HCT116 (cell line): ENCODE measurements around the gene GNG2. TPM values are rescaled to one million over a fixed set of nuclear protein-coding genes. Genes with fewer than 3 reads are reported as not detected.

Experiments
- ATAC-seq: fragments of 200-7000 bp; cut with Tn5 transposase; 2 replicates; pipeline ENCODE4 v1.9.1; 2020; ENCODE audit warnings: mild to moderate bottlenecking, moderate library complexity
- BruUV-seq: library from RNA; stranded (reverse); fragments of 400-500 nt; replicated peaks from 2 replicates; lab custom pipeline; 2021; lab: Mats Ljungman, UMichigan
- CTCF ChIA-PET: fragments of 300-600 bp; sonication (Branson Sonifier 250); formaldehyde crosslinking; loops from one replicate; lab custom pipeline; 2021; ENCODE audit warnings: antibody characterized with exemption; lab: Charles Lee
- POLR2A ChIA-PET: fragments of 300-600, 350-600 bp; sonication (Branson Sonifier 250); formaldehyde crosslinking; loops from one replicate; lab custom pipeline; 2021; ENCODE audit warnings: antibody characterized with exemption; lab: Charles Lee
- RAD21 ChIA-PET, 2 experiments: fragments of 300-600 bp; sonication (Branson Sonifier 250); formaldehyde crosslinking; loops; one replicate each; lab custom pipeline; 2023; ENCODE audit warnings: low total read pairs in 2 of 2; ENCODE audit not compliant: uncharacterized antibody in 2 of 2, unreplicated experiment in 2 of 2, low non-redundant PET in 1 of 2; lab: Charles Lee
- DNase-seq: peaks from one replicate; pipeline ENCODE4 v3.0.0-alpha.2; 2010; ENCODE audit warnings: low read depth, low spot score
- H2AFZ ChIP-seq: fragments of 200-600 bp; shearing (Covaris generic), sonication (generic); 2 replicates; pipeline ENCODE4 v1.6.1; 2017; ENCODE audit warnings: low read depth, mixed run types, mixed read lengths, antibody characterized with exemption, low read length; ENCODE audit not compliant: poor library complexity, severe bottlenecking
- H3K27ac ChIP-seq: 2 replicates; pipeline ENCODE4 v1.5.1; 2012; ENCODE audit warnings: low read depth, low read length
- H3K27me3 ChIP-seq: fragments of 200-600 bp; sonication (generic); 2 replicates; pipeline ENCODE4 v1.6.1; 2016; ENCODE audit warnings: mixed run types, low read length, mixed read lengths; ENCODE audit not compliant: insufficient read depth
- H3K36me3 ChIP-seq, 2 experiments: fragments of 200-500 bp in 1 of 2; fragments of 200-600 bp in 1 of 2; sonication (Bioruptor generic) in 1 of 2; sonication (generic) in 1 of 2; 2 replicates each; pipeline versions ENCODE4 v1.5.1 to v1.6.1; 2014 to 2016; ENCODE audit warnings: low read length in 2 of 2, inconsistent platforms in 1 of 2, mixed read lengths in 1 of 2, mixed run types in 1 of 2; ENCODE audit not compliant: insufficient read depth in 2 of 2, control insufficient read depth in 1 of 2
- H3K4me1 ChIP-seq, 2 experiments: fragments of 200-600 bp in 1 of 2; sonication (generic) in 1 of 2; 2 replicates each; pipeline versions ENCODE4 v1.5.1 to v1.6.1; 2012 to 2017; ENCODE audit warnings: low read length in 2 of 2, inconsistent platforms in 1 of 2, mild to moderate bottlenecking in 1 of 2, mixed read lengths in 1 of 2, mixed run types in 1 of 2, moderate library complexity in 1 of 2; ENCODE audit not compliant: insufficient read depth in 2 of 2, control insufficient read depth in 1 of 2
- H3K4me2 ChIP-seq: fragments of 200-600 bp; sonication (generic); 2 replicates; pipeline ENCODE4 v1.6.1; 2017; ENCODE audit warnings: mixed run types, low read length, mixed read lengths
- H3K4me3 ChIP-seq, 2 experiments: fragments of 200-600 bp in 1 of 2; sonication (generic) in 1 of 2; replicated peaks in 1 of 2; 2 replicates each; pipeline ENCODE4 v1.5.1; 2011 to 2016; ENCODE audit warnings: low read length in 2 of 2, control low read depth in 1 of 2, low read depth in 1 of 2, mild to moderate bottlenecking in 1 of 2, mixed read lengths in 1 of 2, mixed run types in 1 of 2
- H3K79me2 ChIP-seq: fragments of 200-600 bp; sonication (generic); 2 replicates; pipeline ENCODE4 v1.6.1; 2017; ENCODE audit warnings: mild to moderate bottlenecking, mixed run types, low read length, moderate library complexity, mixed read lengths; ENCODE audit not compliant: insufficient read depth
- H3K9ac ChIP-seq: fragments of 200-600 bp; sonication (generic); 2 replicates; pipeline ENCODE4 v1.6.1; 2016; ENCODE audit warnings: low read length, mixed read lengths
- H3K9me2 ChIP-seq: fragments of 200-600 bp; sonication (generic), shearing (Covaris generic); 2 replicates; pipeline ENCODE4 v1.6.1; 2017; ENCODE audit warnings: mixed run types, mild to moderate bottlenecking, moderate library complexity; ENCODE audit not compliant: insufficient read depth
- H3K9me3 ChIP-seq, 2 experiments: fragments of 200-500 bp in 1 of 2; fragments of 200-600 bp in 1 of 2; sonication (Bioruptor generic) in 1 of 2; sonication (generic) in 1 of 2; 2 replicates each; pipeline ENCODE4 v1.6.1; 2014 to 2017; ENCODE audit warnings: low read length in 2 of 2, mixed read lengths in 2 of 2, inconsistent platforms in 1 of 2, low read depth in 1 of 2, mild to moderate bottlenecking in 1 of 2, mixed run types in 1 of 2, moderate library complexity in 1 of 2; ENCODE audit not compliant: control insufficient read depth in 1 of 2, insufficient read depth in 1 of 2
- H4K20me1 ChIP-seq: fragments of 200-600 bp; sonication (generic), shearing (Covaris generic); 2 replicates; pipeline ENCODE4 v1.6.1; 2017; ENCODE audit warnings: mixed run types, mild to moderate bottlenecking, moderate library complexity; ENCODE audit not compliant: insufficient read depth
- FOSL1 ChIP-seq: IDR thresholded peaks from 2 replicates; pipeline ENCODE4 v1.6.1; 2012; ENCODE audit warnings: low read depth
- JUND ChIP-seq: IDR thresholded peaks from 2 replicates; pipeline ENCODE4 v1.6.1; 2012
- POLR2AphosphoS5 ChIP-seq: IDR thresholded peaks from 2 replicates; pipeline ENCODE4 v1.6.1; 2011; ENCODE audit warnings: mild to moderate bottlenecking, low read depth, low read length, moderate library complexity
- SIN3A ChIP-seq: IDR thresholded peaks from 2 replicates; pipeline ENCODE4 v1.6.1; 2012; ENCODE audit warnings: low read depth
- SP1 ChIP-seq: IDR thresholded peaks from 2 replicates; pipeline ENCODE4 v1.6.1; 2012; ENCODE audit warnings: low read depth
- TCF7L2 ChIP-seq: IDR thresholded peaks from 2 replicates; pipeline ENCODE4 v1.7.0; 2011; ENCODE audit warnings: borderline replicate concordance, inconsistent platforms; ENCODE audit not compliant: insufficient read depth, insufficient read length; ENCODE audit errors: extremely low read depth
- YY1 ChIP-seq: IDR thresholded peaks from 2 replicates; pipeline ENCODE4 v1.6.1; 2011; ENCODE audit warnings: low read length, low read depth, moderate library complexity, mild to moderate bottlenecking; ENCODE audit not compliant: insufficient replicate concordance; ENCODE audit errors: extremely low read depth
- intact Hi-C: fragments of 100-400 bp; cut with micrococcal nuclease; formaldehyde crosslinking; loops from 2 replicates; pipeline ENCODE4 v1.10.0; 2022
- total RNA-seq: library from RNA; stranded (reverse); gene quantifications from one replicate; pipeline ENCODE4 v1.2.1, GENCODE V29; 2021; ENCODE audit not compliant: unreplicated experiment
- TF ChIP-seq, protein P1 (sequence below), 3 experiments: fragments of 200-600 bp in 1 of 3; sonication (generic) in 1 of 3; IDR thresholded peaks in 2 of 3; conservative IDR thresholded peaks in 1 of 3; 2 replicates each; pipeline ENCODE4 v1.5.1; 2012 to 2017; ENCODE audit warnings: low read depth in 2 of 3, low read length in 2 of 3, antibody characterized with exemption in 1 of 3, borderline replicate concordance in 1 of 3, control low read depth in 1 of 3, mild to moderate bottlenecking in 1 of 3, mixed read lengths in 1 of 3, mixed run types in 1 of 3, moderate library complexity in 1 of 3; ENCODE audit not compliant: insufficient read depth in 1 of 3

Gene GNG2
- total RNA-seq, 1 experiment from 2014 or later: 0.74 TPM

- intact Hi-C loops: no loop called here
- CTCF ChIA-PET: no interaction called here
- TF ChIP-seq, protein P1, sequence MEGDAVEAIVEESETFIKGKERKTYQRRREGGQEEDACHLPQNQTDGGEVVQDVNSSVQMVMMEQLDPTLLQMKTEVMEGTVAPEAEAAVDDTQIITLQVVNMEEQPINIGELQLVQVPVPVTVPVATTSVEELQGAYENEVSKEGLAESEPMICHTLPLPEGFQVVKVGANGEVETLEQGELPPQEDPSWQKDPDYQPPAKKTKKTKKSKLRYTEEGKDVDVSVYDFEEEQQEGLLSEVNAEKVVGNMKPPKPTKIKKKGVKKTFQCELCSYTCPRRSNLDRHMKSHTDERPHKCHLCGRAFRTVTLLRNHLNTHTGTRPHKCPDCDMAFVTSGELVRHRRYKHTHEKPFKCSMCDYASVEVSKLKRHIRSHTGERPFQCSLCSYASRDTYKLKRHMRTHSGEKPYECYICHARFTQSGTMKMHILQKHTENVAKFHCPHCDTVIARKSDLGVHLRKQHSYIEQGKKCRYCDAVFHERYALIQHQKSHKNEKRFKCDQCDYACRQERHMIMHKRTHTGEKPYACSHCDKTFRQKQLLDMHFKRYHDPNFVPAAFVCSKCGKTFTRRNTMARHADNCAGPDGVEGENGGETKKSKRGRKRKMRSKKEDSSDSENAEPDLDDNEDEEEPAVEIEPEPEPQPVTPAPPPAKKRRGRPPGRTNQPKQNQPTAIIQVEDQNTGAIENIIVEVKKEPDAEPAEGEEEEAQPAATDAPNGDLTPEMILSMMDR (IDR thresholded peaks at IDR 0.05 in 2 of 3, conservative IDR thresholded peaks at IDR 0.05 in 1 of 3; ENCODE audit: borderline replicate concordance in 1 of 3, insufficient read depth in 1 of 3, low read depth in 2 of 3, low read length in 2 of 3): no peak
- TF ChIP-seq TCF7L2 (no peak), SIN3A (no peak), FOSL1 (no peak), SP1 (no peak), JUND (no peak)
- Histone ChIP-seq H3K27me3 (no peaks in the 10 kb centered on the region), H3K4me2 (no peak overlapping the region), H3K79me2 (no peaks in the 10 kb centered on the region; the same call in 1 of the 2 replicates), H2AFZ (no peak overlapping the region), H3K9ac (no peak overlapping the region), H3K9me2 (no peaks in the 10 kb centered on the region), H4K20me1 (no peaks in the 10 kb centered on the region), H3K9me3 (no peaks in the 10 kb centered on the region), H3K36me3 (peaks cover 26 to 46% of the 10 kb centered on the region in 2 experiments; a peak in 3 of 4 replicates), H3K27ac (no peak overlapping the region), H3K4me3 (no peak overlapping the region), H3K4me1 (no peaks in the 10 kb centered on the region)
- ATAC-seq (no peak), DNase-seq (no peak)
- POLR2A ChIA-PET: no interaction called here
- BruUV-seq: no TSS peak
- RAD21 ChIA-PET: no interaction called here
Observed at GRCh38 chr14:52010173-52010693, 149.8 kb downstream of the GNG2 start.

DNA sequence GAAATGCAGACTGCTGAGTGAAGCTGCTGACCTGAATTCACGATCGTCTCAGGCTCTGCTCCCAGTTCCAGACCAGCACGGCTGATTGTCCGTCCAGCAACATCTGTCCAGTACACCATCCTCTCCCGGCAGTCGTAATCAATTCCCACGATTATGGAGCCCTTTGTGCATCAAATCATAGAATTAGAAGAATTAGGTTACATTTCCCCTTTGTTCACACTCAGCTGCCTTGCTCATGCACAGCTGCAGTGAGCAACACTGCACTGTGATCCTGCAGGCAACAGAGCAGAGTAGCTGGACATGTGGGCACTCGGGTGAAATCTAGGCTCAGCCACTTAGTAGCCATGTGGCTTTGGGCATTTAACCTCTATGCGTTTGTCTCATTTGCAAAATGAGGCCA, 151.1 kb downstream of the GNG2 start:
- H3K36me3 ChIP-seq: peaks cover 19 to 46% of the 10 kb centered on the region in 2 experiments; a peak in 3 of 4 replicates
- H3K9ac ChIP-seq: no peak overlapping the region
- H2AFZ ChIP-seq: no peak overlapping the region
- no peaks in the 10 kb centered on the region for H3K9me2 ChIP-seq
- no TSS peak for BruUV-seq
- POLR2A ChIA-PET: no interaction called here
- H4K20me1 ChIP-seq: no peaks in the 10 kb centered on the region
- no peaks in the 10 kb centered on the region for H3K79me2 ChIP-seq
- no peak overlapping the region for H3K4me3 ChIP-seq
- H3K4me1 ChIP-seq: no peaks in the 10 kb centered on the region
- RAD21 ChIA-PET: no interaction called here
- peaks cover under 1% of the 10 kb centered on the region; the same call in 1 of the 2 replicates for H3K27me3 ChIP-seq
- TF ChIP-seq YY1 (no peak), TCF7L2 (no peak), FOSL1 (no peak), POLR2AphosphoS5 (no peak)
- TF ChIP-seq, all 23 proteins: peak for 0
- CTCF ChIA-PET: no interaction called here
- Histone ChIP-seq H3K9me3 (no peaks in the 10 kb centered on the region), H3K27ac (no peak overlapping the region), H3K4me2 (no peak overlapping the region)
- DNase-seq (no peak), ATAC-seq (no peak)
- intact Hi-C loops: no loop called here
